ENCODE measurements around the gene WDR70.

DNA sequence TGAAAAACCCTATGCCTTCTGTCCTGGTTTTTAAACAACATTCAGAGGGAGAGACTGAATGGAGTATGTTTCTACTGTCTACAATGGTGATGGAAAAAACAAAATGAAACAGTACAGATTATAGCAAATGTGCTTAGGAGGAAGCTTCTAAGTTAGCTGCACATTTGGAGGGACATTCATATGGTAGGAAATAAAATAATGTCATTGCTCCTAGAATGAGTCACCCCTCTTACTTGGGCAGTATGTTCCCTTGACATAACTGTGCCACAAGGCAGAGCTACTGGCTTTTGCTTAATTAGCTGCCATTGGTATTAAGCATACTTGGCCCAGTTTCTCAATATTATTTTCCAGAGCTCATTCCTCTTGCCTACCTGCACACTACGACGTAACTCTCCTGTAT is 331.8 kb downstream of the WDR70 start:
- TF ChIP-seq, protein P1, sequence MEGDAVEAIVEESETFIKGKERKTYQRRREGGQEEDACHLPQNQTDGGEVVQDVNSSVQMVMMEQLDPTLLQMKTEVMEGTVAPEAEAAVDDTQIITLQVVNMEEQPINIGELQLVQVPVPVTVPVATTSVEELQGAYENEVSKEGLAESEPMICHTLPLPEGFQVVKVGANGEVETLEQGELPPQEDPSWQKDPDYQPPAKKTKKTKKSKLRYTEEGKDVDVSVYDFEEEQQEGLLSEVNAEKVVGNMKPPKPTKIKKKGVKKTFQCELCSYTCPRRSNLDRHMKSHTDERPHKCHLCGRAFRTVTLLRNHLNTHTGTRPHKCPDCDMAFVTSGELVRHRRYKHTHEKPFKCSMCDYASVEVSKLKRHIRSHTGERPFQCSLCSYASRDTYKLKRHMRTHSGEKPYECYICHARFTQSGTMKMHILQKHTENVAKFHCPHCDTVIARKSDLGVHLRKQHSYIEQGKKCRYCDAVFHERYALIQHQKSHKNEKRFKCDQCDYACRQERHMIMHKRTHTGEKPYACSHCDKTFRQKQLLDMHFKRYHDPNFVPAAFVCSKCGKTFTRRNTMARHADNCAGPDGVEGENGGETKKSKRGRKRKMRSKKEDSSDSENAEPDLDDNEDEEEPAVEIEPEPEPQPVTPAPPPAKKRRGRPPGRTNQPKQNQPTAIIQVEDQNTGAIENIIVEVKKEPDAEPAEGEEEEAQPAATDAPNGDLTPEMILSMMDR (IDR thresholded peaks at IDR 0.05): no peak
- TF ChIP-seq POLR2A (IDR thresholded peaks at IDR 0.05): no peak
